ENCODE data around the gene PTPRG. TPM values are rescaled to one million over a fixed set of nuclear protein-coding genes. Genes with fewer than 3 reads are reported as not detected.

Gene PTPRG
- polyA plus RNA-seq, 1 donor (not counting 4 experiments of a cell fraction or from before 2014, with no cell fraction given) = 12.1 TPM

GRCh38 chr3:61812085-61812484 lies 250.7 kb downstream of the PTPRG start:
- Histone ChIP-seq H2AFZ (ENCODE audit: control insufficient read depth, low read length) (no peak overlapping the region), H3K4me1 (ENCODE audit: control insufficient read depth, extremely low read depth, insufficient read depth, low read length) (no peaks in the 10 kb centered on the region), H3K4me2 (ENCODE audit: control insufficient read depth, extremely low read depth, insufficient read depth, low read depth, low read length) (no peak overlapping the region), H3K36me3 (ENCODE audit: control insufficient read depth in 2 of 2, extremely low read depth in 1 of 2, insufficient read depth in 2 of 2, low read length in 2 of 2) (no peaks in the 10 kb centered on the region), H3K79me2 (ENCODE audit: control insufficient read depth, insufficient read depth, low read length) (no peaks in the 10 kb centered on the region), H4K20me1 (ENCODE audit: control insufficient read depth, extremely low read depth, insufficient read depth, low read length) (no peaks in the 10 kb centered on the region), H3K9ac (ENCODE audit: control insufficient read depth, extremely low read depth, insufficient read depth, low read length) (no peak overlapping the region), H3K4me3 (ENCODE audit: control insufficient read depth in 2 of 3, extremely low read depth in 1 of 3, insufficient read depth in 2 of 3, low read depth in 1 of 3, low read length in 3 of 3) (no peak overlapping the region), H3K9me1 (ENCODE audit: control insufficient read depth, extremely low read depth, insufficient read depth, low read length) (no peaks in the 10 kb centered on the region), H3K27me3 (ENCODE audit: control insufficient read depth, extremely low read depth, insufficient read depth, low read length) (no peaks in the 10 kb centered on the region), H3K9me3 (ENCODE audit: control insufficient read depth, low read depth, low read length) (no peaks in the 10 kb centered on the region), H3K27ac (ENCODE audit: control insufficient read depth, insufficient read depth, low read length) (no peak overlapping the region)
- DNase-seq (ENCODE audit: low read depth, low spot score) = no peak
- TF ChIP-seq EZH2 (IDR thresholded peaks at IDR 0.05; ENCODE audit: low read length) (no peak), CTCF (optimal IDR thresholded peaks at IDR 0.05 in 1 of 3, IDR thresholded peaks at IDR 0.05 in 1 of 3, conservative IDR thresholded peaks at IDR 0.05 in 1 of 3; ENCODE audit: extremely low read depth in 1 of 3, insufficient read depth in 2 of 3, low read length in 3 of 3) (no peak)
- no peak for FAIRE-seq
- dilution Hi-C loops (cut with MboI; ENCODE audit: extremely low pct_ligation_motif_present, low sequenced_read_pairs) = no loop called here

GRCh38 chr3:61812517-61812916 lies 251.1 kb downstream of the PTPRG start:
- no peak for TF ChIP-seq CTCF (optimal IDR thresholded peaks at IDR 0.05 in 1 of 3, IDR thresholded peaks at IDR 0.05 in 1 of 3, conservative IDR thresholded peaks at IDR 0.05 in 1 of 3; ENCODE audit: extremely low read depth in 1 of 3, insufficient read depth in 2 of 3, low read length in 3 of 3)
- no peak for TF ChIP-seq EZH2 (IDR thresholded peaks at IDR 0.05; ENCODE audit: low read length)
- no peaks in the 10 kb centered on the region for H3K27me3 ChIP-seq (ENCODE audit: control insufficient read depth, extremely low read depth, insufficient read depth, low read length)
- no peak overlapping the region for H2AFZ ChIP-seq (ENCODE audit: control insufficient read depth, low read length)
- no peak overlapping the region for H3K4me3 ChIP-seq (ENCODE audit: control insufficient read depth in 2 of 3, extremely low read depth in 1 of 3, insufficient read depth in 2 of 3, low read depth in 1 of 3, low read length in 3 of 3)
- H3K36me3 ChIP-seq (ENCODE audit: control insufficient read depth in 2 of 2, extremely low read depth in 1 of 2, insufficient read depth in 2 of 2, low read length in 2 of 2) = no peaks in the 10 kb centered on the region
- H3K4me2 ChIP-seq (ENCODE audit: control insufficient read depth, extremely low read depth, insufficient read depth, low read depth, low read length) = no peak overlapping the region
- no peaks in the 10 kb centered on the region for H3K9me3 ChIP-seq (ENCODE audit: control insufficient read depth, low read depth, low read length)
- no peaks in the 10 kb centered on the region for H4K20me1 ChIP-seq (ENCODE audit: control insufficient read depth, extremely low read depth, insufficient read depth, low read length)
- no peak overlapping the region for H3K9ac ChIP-seq (ENCODE audit: control insufficient read depth, extremely low read depth, insufficient read depth, low read length)
- no peak for DNase-seq (ENCODE audit: low read depth, low spot score)
- no peaks in the 10 kb centered on the region for H3K79me2 ChIP-seq (ENCODE audit: control insufficient read depth, insufficient read depth, low read length)
- no peak overlapping the region for H3K27ac ChIP-seq (ENCODE audit: control insufficient read depth, insufficient read depth, low read length)
- no peaks in the 10 kb centered on the region for H3K4me1 ChIP-seq (ENCODE audit: control insufficient read depth, extremely low read depth, insufficient read depth, low read length)
- FAIRE-seq = no peak
- dilution Hi-C loops (cut with MboI; ENCODE audit: extremely low pct_ligation_motif_present, low sequenced_read_pairs) = no loop called here
- H3K9me1 ChIP-seq (ENCODE audit: control insufficient read depth, extremely low read depth, insufficient read depth, low read length) = no peaks in the 10 kb centered on the region

Measured in keratinocyte (primary cell).